ENCODE results near the gene RANBP17. TPM values are rescaled to one million over a fixed set of nuclear protein-coding genes. Genes with fewer than 3 reads are reported as not detected.

Gene RANBP17
- total RNA-seq (ENCODE audit: low replicate concordance): 2.7 and 6.2 TPM in 2 replicates

DNA sequence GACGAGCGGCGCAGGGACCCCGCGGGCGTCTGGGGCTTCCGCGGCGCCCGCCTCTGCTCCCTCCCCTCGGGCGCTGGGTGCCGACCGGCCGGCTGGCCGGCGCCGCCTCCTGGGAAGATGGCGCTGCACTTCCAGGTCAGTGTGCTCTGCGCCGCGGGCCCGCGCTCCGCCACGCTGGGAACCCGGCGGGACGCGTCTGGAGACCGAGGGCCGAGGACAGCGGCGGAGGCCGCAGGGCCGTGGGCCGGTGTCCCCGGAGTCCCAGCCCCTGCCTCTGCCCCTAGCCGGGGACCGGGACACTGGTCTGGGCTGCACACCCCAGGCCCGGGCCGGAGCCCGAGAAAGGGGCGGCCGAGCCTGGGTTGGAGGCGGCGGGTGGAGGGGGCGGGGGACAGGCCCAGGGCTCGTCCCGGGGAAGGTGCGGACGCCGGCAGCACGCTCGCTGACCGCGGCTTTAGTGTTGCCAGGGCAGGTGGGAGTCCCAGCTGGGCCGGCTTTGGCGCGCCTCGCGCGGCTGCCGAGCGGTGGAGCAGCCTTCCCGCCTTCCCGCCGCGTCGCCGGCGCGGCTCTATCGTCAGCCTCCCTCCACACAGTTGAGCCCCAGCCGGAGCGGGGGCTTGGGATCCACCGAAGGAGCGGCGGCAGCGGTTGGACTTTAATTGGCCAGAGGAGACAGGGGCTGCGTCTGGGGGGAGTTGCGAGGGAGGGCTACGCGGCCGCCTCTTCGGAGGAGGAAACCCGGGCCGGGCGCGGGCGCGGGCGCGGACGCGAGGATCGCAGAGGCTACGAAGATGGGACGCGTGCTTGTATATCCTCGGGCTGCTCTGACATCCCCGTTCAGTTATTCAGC lies at the start of gene RANBP17:
Gene RANBP17 (plus strand): TSS at position 102 of the 850 bp plus-strand sequence.

DNA sequence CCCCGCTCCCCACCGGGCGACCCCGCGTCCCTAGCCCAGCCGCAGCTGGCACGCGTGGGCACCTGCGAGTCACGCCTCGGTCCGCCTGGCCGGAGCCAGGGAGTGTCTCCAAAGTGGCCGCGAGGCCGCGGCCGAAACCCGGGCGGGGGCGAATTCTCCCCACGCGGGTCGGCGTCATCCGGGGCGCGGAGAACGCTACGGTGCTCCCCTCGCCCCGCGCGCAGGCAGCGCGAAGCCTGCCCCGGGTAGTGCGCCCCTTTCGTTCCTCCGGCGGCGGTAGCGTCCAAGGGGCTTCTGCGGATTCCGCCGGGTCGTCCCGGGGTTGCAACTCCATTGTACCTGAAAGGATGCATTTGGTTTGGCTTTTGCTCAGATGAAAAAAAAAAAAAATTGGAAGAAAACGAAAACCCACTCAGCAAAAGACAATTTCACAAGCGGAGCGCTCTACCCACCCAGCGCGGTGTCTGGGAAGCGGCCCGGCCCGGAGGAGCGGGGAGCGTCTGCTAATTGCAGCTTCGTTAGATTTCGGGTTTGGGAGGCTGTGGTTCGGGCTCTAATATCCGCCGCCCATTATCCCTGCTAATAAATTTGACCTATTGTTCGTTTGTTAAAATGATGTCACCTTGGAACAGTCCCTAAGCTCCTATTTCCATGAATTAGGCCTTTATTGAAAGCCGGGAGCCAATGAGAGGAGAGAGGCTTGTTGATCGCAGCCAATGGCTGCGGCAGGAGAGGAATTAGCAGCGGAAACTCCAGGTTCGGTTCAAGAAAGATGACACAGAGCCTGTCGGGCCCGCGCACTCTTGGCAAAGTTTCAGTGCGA lies 446.8 kb downstream of the RANBP17 start, which contains the start of gene TLX3:
Gene TLX3 (plus strand): TSS at position 796 of the 823 bp plus-strand sequence. CDS start 118 bp downstream, outside the sequence.

Other genes starting within 250 kb of the RANBP17 start
- not detected in 2 replicates for gene GABRP, start 78.3 kb upstream of the RANBP17 start, total RNA-seq (ENCODE audit: low replicate concordance)

Measured in smooth muscle cell of the coronary artery (primary cell).